ENCODE measurements around the gene ARL4C. TPM values are rescaled to one million over a fixed set of nuclear protein-coding genes. Genes with fewer than 3 reads are reported as not detected.

ARL4C gene
- total and polyA plus RNA-seq, 9 donors: 0.94 to 18.3 (median 5.1) TPM

DNA sequence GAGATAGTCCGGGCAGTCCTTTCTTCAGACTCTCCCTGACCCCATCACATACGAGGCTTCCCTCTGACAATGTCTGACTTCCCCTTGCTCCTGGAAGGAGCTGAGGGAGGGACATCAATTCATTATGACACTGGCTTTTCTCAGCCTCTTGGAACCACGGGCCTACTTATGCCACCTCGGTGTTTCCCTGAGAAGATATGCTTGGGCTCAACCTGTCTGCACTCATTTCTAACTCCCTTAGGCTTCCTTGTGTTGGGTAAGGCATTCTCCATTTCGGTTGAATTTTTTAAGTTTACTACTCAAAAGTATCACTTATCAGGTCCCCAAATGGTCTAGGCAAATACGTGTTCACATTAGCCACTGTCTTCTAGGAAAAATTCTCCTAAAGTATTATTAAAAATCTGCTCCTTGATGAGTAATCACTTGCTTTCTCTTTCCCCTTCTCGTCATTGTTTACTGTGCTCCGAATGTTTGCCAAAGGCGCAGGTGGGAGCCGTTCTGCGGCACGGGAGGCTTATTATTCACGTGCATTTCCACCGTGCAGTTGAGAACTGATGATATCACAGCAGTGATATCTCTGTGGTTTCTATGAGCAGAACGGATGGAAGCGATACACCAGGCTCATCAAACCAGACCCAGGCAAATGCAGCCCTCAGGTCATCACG, 33.1 kb downstream of the ARL4C start:
- DNase-seq: no peak
- WGBS, 3 donors: 55 to 59% (median 59%) methylated on average over 17 of the region's 17 CpGs
- no peaks in the 10 kb centered on the region for H3K9me3 ChIP-seq
- H3K27ac ChIP-seq: no peak overlapping the region
- H3K36me3 ChIP-seq: no peaks in the 10 kb centered on the region
- no peaks in the 10 kb centered on the region for H3K27me3 ChIP-seq
- intact Hi-C loops (cut with DNase I): no loop called here
- no peak overlapping the region for H3K4me3 ChIP-seq
- TF ChIP-seq, protein P1, sequence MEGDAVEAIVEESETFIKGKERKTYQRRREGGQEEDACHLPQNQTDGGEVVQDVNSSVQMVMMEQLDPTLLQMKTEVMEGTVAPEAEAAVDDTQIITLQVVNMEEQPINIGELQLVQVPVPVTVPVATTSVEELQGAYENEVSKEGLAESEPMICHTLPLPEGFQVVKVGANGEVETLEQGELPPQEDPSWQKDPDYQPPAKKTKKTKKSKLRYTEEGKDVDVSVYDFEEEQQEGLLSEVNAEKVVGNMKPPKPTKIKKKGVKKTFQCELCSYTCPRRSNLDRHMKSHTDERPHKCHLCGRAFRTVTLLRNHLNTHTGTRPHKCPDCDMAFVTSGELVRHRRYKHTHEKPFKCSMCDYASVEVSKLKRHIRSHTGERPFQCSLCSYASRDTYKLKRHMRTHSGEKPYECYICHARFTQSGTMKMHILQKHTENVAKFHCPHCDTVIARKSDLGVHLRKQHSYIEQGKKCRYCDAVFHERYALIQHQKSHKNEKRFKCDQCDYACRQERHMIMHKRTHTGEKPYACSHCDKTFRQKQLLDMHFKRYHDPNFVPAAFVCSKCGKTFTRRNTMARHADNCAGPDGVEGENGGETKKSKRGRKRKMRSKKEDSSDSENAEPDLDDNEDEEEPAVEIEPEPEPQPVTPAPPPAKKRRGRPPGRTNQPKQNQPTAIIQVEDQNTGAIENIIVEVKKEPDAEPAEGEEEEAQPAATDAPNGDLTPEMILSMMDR (IDR thresholded peaks at IDR 0.05): no peak
- TF ChIP-seq EP300 (IDR thresholded peaks at IDR 0.05) (no peak), POLR2A (IDR thresholded peaks at IDR 0.05) (no peak)
- H3K4me1 ChIP-seq (ENCODE audit: insufficient read depth): no peaks in the 10 kb centered on the region

DNA sequence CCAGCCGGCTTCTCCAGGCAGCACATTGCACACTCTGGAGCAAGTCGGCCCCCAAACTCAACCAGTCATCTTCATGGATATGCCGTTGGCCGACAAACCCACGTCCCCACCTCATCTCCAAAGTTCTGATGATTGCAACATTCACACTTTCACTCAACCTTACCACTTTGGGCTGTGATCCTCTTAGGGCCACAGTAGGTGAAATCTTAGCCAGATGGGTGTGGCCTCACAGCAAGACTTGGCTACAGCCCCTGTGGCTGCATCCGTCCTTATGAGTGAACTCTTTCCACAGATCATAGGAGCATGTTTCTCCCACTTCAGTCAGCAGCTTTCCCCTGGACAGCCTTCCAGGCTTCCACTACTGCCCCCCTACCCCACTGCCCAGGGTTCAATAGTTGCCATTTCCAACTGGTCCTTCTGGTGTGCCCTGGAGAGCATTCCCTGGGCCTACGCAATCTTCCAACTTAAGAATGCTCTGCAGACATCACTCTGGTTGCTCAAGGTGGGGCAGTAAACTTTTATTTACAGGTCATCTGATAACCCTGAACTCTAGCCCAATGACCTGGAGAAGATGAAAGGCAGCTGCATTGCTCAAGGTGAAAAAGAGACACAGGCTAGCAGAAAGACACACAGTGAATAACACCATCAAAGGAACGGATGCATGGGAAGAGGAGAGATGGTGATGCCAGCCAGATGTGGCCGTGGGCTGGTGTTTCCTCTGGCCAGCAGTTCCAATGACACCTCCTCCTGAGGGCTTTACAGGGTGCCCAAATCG, 34.5 kb downstream of the ARL4C start:
- Histone ChIP-seq H3K4me1 (ENCODE audit: insufficient read depth) (no peaks in the 10 kb centered on the region), H3K27me3 (no peaks in the 10 kb centered on the region), H3K4me3 (no peak overlapping the region), H3K36me3 (no peaks in the 10 kb centered on the region), H3K9me3 (no peaks in the 10 kb centered on the region), H3K27ac (no peak overlapping the region)
- intact Hi-C loops (cut with DNase I): no loop called here
- WGBS, 3 donors: 82 to 89% (median 85%) methylated on average over 10 of the region's 10 CpGs
- TF ChIP-seq POLR2A (IDR thresholded peaks at IDR 0.05): no peak
- TF ChIP-seq, protein P1 (IDR thresholded peaks at IDR 0.05): no peak
- no peak for TF ChIP-seq EP300 (IDR thresholded peaks at IDR 0.05)
- DNase-seq: no peak

DNA sequence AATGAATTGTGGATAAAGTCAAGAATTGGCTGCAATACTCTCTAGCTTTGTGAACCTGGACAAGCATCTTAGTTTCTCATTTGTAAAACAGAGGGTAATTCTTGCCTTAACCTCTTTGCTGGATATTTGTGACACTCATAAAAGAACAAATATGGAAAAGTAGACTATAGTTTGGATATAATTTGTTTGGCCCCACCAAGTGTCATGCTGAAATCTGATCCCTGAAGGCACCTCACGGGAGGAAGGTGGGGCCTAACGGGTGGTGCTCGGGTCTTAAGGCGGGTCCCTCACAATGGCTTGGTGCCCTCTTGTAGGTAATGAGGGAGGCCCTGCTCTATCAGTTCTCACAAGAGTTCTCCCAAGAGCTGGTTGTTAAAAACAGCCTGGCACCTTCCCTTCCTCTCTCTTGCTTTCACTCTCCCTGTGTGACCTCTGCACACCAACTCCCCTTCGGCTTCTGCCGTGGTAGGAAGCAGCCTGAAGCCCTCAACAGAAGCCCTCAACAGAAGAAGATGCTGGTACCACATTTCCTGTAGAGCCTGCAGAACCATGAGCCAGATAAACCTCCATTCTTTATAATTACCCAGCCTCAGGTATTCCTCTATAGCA, 37.4 kb downstream of the ARL4C start:
- Histone ChIP-seq H3K4me1 (ENCODE audit: insufficient read depth) (no peaks in the 10 kb centered on the region), H3K27me3 (no peaks in the 10 kb centered on the region), H3K27ac (no peak overlapping the region), H3K9me3 (no peaks in the 10 kb centered on the region), H3K36me3 (no peaks in the 10 kb centered on the region), H3K4me3 (no peak overlapping the region)
- DNase-seq: no peak
- no peak for TF ChIP-seq POLR2A (IDR thresholded peaks at IDR 0.05)
- TF ChIP-seq EP300 (IDR thresholded peaks at IDR 0.05): no peak
- TF ChIP-seq, protein P1 (IDR thresholded peaks at IDR 0.05): no peak
- intact Hi-C loops (cut with DNase I): no loop called here
- WGBS, 3 donors: 71 to 79% (median 75%) methylated on average over 6 of the region's 6 CpGs

DNA sequence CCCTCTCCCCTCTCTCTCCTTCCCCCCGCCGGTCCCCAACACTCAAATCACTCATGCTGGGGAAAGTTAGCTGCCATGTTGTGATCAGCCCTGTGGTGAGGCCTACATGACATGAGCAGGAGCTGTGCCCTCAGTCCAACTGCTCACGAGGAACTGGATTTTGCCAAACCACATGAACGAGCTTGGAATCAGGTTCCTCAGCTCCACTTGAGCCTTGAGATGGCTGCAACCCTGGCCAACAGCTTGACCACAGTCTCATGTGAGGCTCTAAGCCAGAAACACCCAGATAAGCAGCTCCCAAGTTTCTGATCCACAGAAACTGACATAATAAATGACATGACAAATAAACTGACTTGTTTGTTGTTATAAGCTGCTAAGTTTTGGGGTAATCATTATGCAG, 38.4 kb downstream of the ARL4C start:
- Histone ChIP-seq H3K27ac (no peak overlapping the region), H3K36me3 (no peaks in the 10 kb centered on the region), H3K27me3 (no peaks in the 10 kb centered on the region), H3K4me1 (ENCODE audit: insufficient read depth) (no peaks in the 10 kb centered on the region), H3K9me3 (no peaks in the 10 kb centered on the region), H3K4me3 (no peak overlapping the region)
- TF ChIP-seq, protein P1 (IDR thresholded peaks at IDR 0.05): no peak
- TF ChIP-seq EP300 (IDR thresholded peaks at IDR 0.05) (no peak), POLR2A (IDR thresholded peaks at IDR 0.05) (no peak)
- WGBS, 3 donors: 71 to 75% (median 72%) methylated on average over 3 to 4 of the region's 4 CpGs
- DNase-seq: no peak
- intact Hi-C loops (cut with DNase I): no loop called here

Measured in ovary (tissue), 9 donors.